ENCODE measurements around the gene ARHGEF37.

The ARHGEF37 gene

GRCh38 chr5:149540089-149540488 is 41.2 kb upstream of the ARHGEF37 start:
- Histone ChIP-seq H3K27me3 (ENCODE audit: low read depth, low read length) (no peaks in the 10 kb centered on the region), H3K9ac (ENCODE audit: low read length) (no peak overlapping the region), H3K4me1 (ENCODE audit: low read length) (no peaks in the 10 kb centered on the region), H3K36me3 (replicated peaks; ENCODE audit: low read depth, low read length) (peaks cover 13% of the 10 kb centered on the region), H2AFZ (ENCODE audit: low read depth, low read length) (no peak overlapping the region), H3K79me2 (ENCODE audit: low read length) (peaks cover 95% of the 10 kb centered on the region), H3K4me3 (ENCODE audit: low read length) (no peak overlapping the region), H3K9me3 (ENCODE audit: insufficient read depth, low read length) (no peaks in the 10 kb centered on the region), H4K20me1 (ENCODE audit: insufficient read depth, low read length) (peaks cover 31% of the 10 kb centered on the region), H3K4me2 (ENCODE audit: low read length) (no peak overlapping the region), H3K27ac (ENCODE audit: low read length) (no peak overlapping the region)
- TF ChIP-seq EZH2phosphoT487 (IDR thresholded peaks at IDR 0.05; ENCODE audit: low read depth), result no peak
- no peak for TF ChIP-seq CTCF (IDR thresholded peaks at IDR 0.05; ENCODE audit: low read depth, low read length)

GRCh38 chr5:149541893-149542292 is 39.4 kb upstream of the ARHGEF37 start:
- Histone ChIP-seq H3K9ac (ENCODE audit: low read length) (no peak overlapping the region), H3K4me2 (ENCODE audit: low read length) (no peak overlapping the region), H3K9me3 (ENCODE audit: insufficient read depth, low read length) (no peaks in the 10 kb centered on the region), H3K27ac (ENCODE audit: low read length) (no peak overlapping the region), H3K36me3 (replicated peaks; ENCODE audit: low read depth, low read length) (peaks cover 13% of the 10 kb centered on the region), H3K4me1 (ENCODE audit: low read length) (no peaks in the 10 kb centered on the region), H3K27me3 (ENCODE audit: low read depth, low read length) (no peaks in the 10 kb centered on the region), H3K79me2 (ENCODE audit: low read length) (peaks cover 95% of the 10 kb centered on the region), H4K20me1 (ENCODE audit: insufficient read depth, low read length) (peaks cover 17% of the 10 kb centered on the region), H3K4me3 (ENCODE audit: low read length) (no peak overlapping the region), H2AFZ (ENCODE audit: low read depth, low read length) (no peak overlapping the region)
- TF ChIP-seq CTCF (IDR thresholded peaks at IDR 0.05; ENCODE audit: low read depth, low read length), result no peak
- no peak for TF ChIP-seq EZH2phosphoT487 (IDR thresholded peaks at IDR 0.05; ENCODE audit: low read depth)

GRCh38 chr5:149543361-149544027 is 37.8 kb upstream of the ARHGEF37 start:
- TF ChIP-seq CTCF (IDR thresholded peaks at IDR 0.05; ENCODE audit: low read depth, low read length) (no peak), EZH2phosphoT487 (IDR thresholded peaks at IDR 0.05; ENCODE audit: low read depth) (no peak)
- H3K79me2 ChIP-seq (ENCODE audit: low read length), result peaks cover 95% of the 10 kb centered on the region
- no peaks in the 10 kb centered on the region for H3K4me1 ChIP-seq (ENCODE audit: low read length)
- no peak overlapping the region for H3K4me3 ChIP-seq (ENCODE audit: low read length)
- H3K9ac ChIP-seq (ENCODE audit: low read length), result no peak overlapping the region
- H3K36me3 ChIP-seq (replicated peaks; ENCODE audit: low read depth, low read length), result peaks cover 21% of the 10 kb centered on the region
- H3K27me3 ChIP-seq (ENCODE audit: low read depth, low read length), result no peaks in the 10 kb centered on the region
- H3K27ac ChIP-seq (ENCODE audit: low read length), result no peak overlapping the region
- no peaks in the 10 kb centered on the region for H3K9me3 ChIP-seq (ENCODE audit: insufficient read depth, low read length)
- no peak overlapping the region for H3K4me2 ChIP-seq (ENCODE audit: low read length)
- H4K20me1 ChIP-seq (ENCODE audit: insufficient read depth, low read length), result peaks cover 19% of the 10 kb centered on the region
- no peak overlapping the region for H2AFZ ChIP-seq (ENCODE audit: low read depth, low read length)

- Histone ChIP-seq H3K4me2 (ENCODE audit: low read length) (no peak overlapping the region), H3K9me3 (ENCODE audit: insufficient read depth, low read length) (no peaks in the 10 kb centered on the region), H3K79me2 (ENCODE audit: low read length) (peaks cover 95% of the 10 kb centered on the region), H3K27me3 (ENCODE audit: low read depth, low read length) (no peaks in the 10 kb centered on the region), H2AFZ (ENCODE audit: low read depth, low read length) (no peak overlapping the region), H3K27ac (ENCODE audit: low read length) (no peak overlapping the region), H3K36me3 (replicated peaks; ENCODE audit: low read depth, low read length) (peaks cover 23% of the 10 kb centered on the region), H3K4me3 (ENCODE audit: low read length) (no peak overlapping the region), H3K9ac (ENCODE audit: low read length) (no peak overlapping the region), H4K20me1 (ENCODE audit: insufficient read depth, low read length) (peaks cover 19% of the 10 kb centered on the region), H3K4me1 (ENCODE audit: low read length) (peaks cover 1% of the 10 kb centered on the region; the same call in 1 of the 2 replicates)
- TF ChIP-seq CTCF (IDR thresholded peaks at IDR 0.05; ENCODE audit: low read depth, low read length), result no peak
- TF ChIP-seq EZH2phosphoT487 (IDR thresholded peaks at IDR 0.05; ENCODE audit: low read depth), result no peak
These were observed 37.3 kb upstream of the ARHGEF37 start for GRCh38 chr5:149544028-149544420.
